HEK293 (cell line): Measurements from ENCODE around the gene ITGA7.

ENCODE experiments used
- GLIS1 ChIP-seq: fragments of 450-650 bp; formaldehyde crosslinking; IDR thresholded peaks from 2 replicates; pipeline ENCODE4 v1.5.1; 2016; ENCODE audit warnings: missing biosample characterization, missing genetic modification characterization
- GLIS2 ChIP-seq: fragments of 450-650 bp; formaldehyde crosslinking; IDR thresholded peaks from 2 replicates; pipeline ENCODE4 v1.5.1; 2016; ENCODE audit warnings: missing biosample characterization, missing genetic modification characterization
- KLF8 ChIP-seq: fragments of 450-650 bp; formaldehyde crosslinking; IDR thresholded peaks from 2 replicates; pipeline ENCODE4 v1.5.1; 2016; ENCODE audit warnings: missing biosample characterization, missing genetic modification characterization
- MZF1 ChIP-seq: fragments of 450-650 bp; formaldehyde crosslinking; IDR thresholded peaks from 2 replicates; pipeline ENCODE4 v1.5.1; 2017; ENCODE audit warnings: missing biosample characterization, missing genetic modification characterization, borderline replicate concordance
- SALL2 ChIP-seq: fragments of 450-650 bp; formaldehyde crosslinking; IDR thresholded peaks from 2 replicates; pipeline ENCODE4 v1.5.0; 2017; ENCODE audit warnings: missing biosample characterization, mild to moderate bottlenecking, missing genetic modification characterization, borderline replicate concordance
- YY2 ChIP-seq: fragments of 450-650 bp; formaldehyde crosslinking; IDR thresholded peaks from 2 replicates; pipeline ENCODE4 v1.5.1; 2016; ENCODE audit warnings: missing biosample characterization, missing genetic modification characterization
- ZBTB17 ChIP-seq: fragments of 450-650 bp; formaldehyde crosslinking; IDR thresholded peaks from 2 replicates; pipeline ENCODE4 v1.5.1; 2016; ENCODE audit warnings: missing biosample characterization, missing genetic modification characterization
- ZBTB20 ChIP-seq: fragments of 450-650 bp; formaldehyde crosslinking; IDR thresholded peaks from 2 replicates; pipeline ENCODE4 v1.5.1; 2016; ENCODE audit warnings: missing biosample characterization, missing genetic modification characterization
- ZFP41 ChIP-seq: fragments of 450-650 bp; formaldehyde crosslinking; IDR thresholded peaks from 2 replicates; pipeline ENCODE4 v1.5.1; 2016; ENCODE audit warnings: missing biosample characterization, missing genetic modification characterization, borderline replicate concordance
- ZNF114 ChIP-seq: fragments of 450-650 bp; formaldehyde crosslinking; IDR thresholded peaks from 2 replicates; pipeline ENCODE4 v1.5.0; 2017; ENCODE audit warnings: missing biosample characterization, missing genetic modification characterization
- ZNF140 ChIP-seq: fragments of 450-650 bp; formaldehyde crosslinking; IDR thresholded peaks from 2 replicates; pipeline ENCODE4 v1.5.1; 2016; ENCODE audit warnings: missing biosample characterization, missing genetic modification characterization
- ZNF184 ChIP-seq: fragments of 450-650 bp; IDR thresholded peaks from 2 replicates; pipeline ENCODE4 v1.5.1; 2018; ENCODE audit warnings: missing biosample characterization, mild to moderate bottlenecking, missing genetic modification characterization
- ZNF19 ChIP-seq: fragments of 450-650 bp; formaldehyde crosslinking; IDR thresholded peaks from 2 replicates; pipeline ENCODE4; 2016; ENCODE audit warnings: missing biosample characterization, missing genetic modification characterization, low read depth
- ZNF529 ChIP-seq: fragments of 450-650 bp; formaldehyde crosslinking; IDR thresholded peaks from 2 replicates; pipeline ENCODE4 v1.5.1; 2017; ENCODE audit warnings: missing genetic modification characterization, missing biosample characterization; ENCODE audit not compliant: insufficient replicate concordance
- ZNF670 ChIP-seq: fragments of 450-650 bp; formaldehyde crosslinking; IDR thresholded peaks from 2 replicates; pipeline ENCODE4 v1.5.1; 2016; ENCODE audit warnings: missing biosample characterization, missing genetic modification characterization, low read depth
- TF ChIP-seq, protein P1 (sequence below): fragments of 450-650 bp; IDR thresholded peaks from 2 replicates; pipeline ENCODE4 v1.5.1; 2018; ENCODE audit warnings: missing biosample characterization, missing genetic modification characterization
- TF ChIP-seq, protein P2 (sequence below): fragments of 450-650 bp; formaldehyde crosslinking; IDR thresholded peaks from 2 replicates; pipeline ENCODE4 v1.5.1; 2017; ENCODE audit warnings: missing biosample characterization, missing genetic modification characterization
- TF ChIP-seq, protein P3 (sequence below): fragments of 450-650 bp; formaldehyde crosslinking; conservative IDR thresholded peaks from 2 replicates; pipeline ENCODE4 v1.5.1; 2016; ENCODE audit warnings: low read depth, missing biosample characterization, missing genetic modification characterization
- TF ChIP-seq, protein P4 (sequence below): fragments of 450-650 bp; formaldehyde crosslinking; IDR thresholded peaks from 2 replicates; pipeline ENCODE4 v1.5.1; 2017; ENCODE audit warnings: missing biosample characterization, missing genetic modification characterization
- TF ChIP-seq, protein P5 (sequence below): fragments of 450-650 bp; formaldehyde crosslinking; IDR thresholded peaks from 2 replicates; pipeline ENCODE4 v1.5.1; 2016; ENCODE audit warnings: missing biosample characterization, missing genetic modification characterization
- TF ChIP-seq, protein P6 (sequence below): fragments of 450-650 bp; formaldehyde crosslinking; IDR thresholded peaks from 2 replicates; pipeline ENCODE4 v1.5.1; 2016; ENCODE audit warnings: missing biosample characterization, missing genetic modification characterization, borderline replicate concordance

The ITGA7 gene

DNA sequence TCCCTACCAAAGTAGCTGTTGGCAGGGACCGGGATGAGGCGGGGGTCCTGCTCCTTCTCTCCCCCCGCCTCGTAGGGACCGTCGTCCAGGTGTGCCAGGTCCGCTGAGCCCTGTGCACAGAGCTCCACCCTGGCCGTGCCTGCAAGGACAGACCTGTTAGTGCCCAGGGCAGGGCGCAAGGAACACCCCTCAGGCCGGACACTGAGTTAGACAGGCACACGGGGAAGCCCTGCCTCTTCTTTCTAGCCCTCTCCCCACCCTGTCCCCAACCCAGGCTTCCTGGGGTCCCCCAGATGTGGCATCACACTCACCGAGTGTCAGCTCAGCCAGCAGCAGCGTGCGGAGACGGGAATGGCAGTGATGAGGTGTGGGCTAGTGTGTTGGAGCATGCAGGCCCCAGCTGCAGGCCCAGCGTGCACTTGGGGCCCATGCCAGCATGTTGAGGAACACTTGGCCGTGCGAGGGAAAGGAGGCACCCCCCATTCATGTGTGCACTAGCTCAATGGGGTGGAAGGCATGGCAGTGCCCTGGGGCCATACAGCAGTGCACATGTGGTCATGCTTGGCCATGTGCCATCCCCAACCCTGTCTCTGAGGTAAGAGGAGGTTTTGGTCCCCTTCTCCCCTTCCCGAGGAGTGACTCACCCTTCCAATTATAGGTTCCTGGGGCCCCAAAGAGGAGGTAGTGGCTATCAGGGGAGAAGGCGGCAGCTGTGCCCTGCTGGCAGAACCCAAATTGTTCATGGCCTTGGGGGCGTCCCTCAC is 7.3 kb downstream of the ITGA7 start (continued):
- TF ChIP-seq, protein P1, sequence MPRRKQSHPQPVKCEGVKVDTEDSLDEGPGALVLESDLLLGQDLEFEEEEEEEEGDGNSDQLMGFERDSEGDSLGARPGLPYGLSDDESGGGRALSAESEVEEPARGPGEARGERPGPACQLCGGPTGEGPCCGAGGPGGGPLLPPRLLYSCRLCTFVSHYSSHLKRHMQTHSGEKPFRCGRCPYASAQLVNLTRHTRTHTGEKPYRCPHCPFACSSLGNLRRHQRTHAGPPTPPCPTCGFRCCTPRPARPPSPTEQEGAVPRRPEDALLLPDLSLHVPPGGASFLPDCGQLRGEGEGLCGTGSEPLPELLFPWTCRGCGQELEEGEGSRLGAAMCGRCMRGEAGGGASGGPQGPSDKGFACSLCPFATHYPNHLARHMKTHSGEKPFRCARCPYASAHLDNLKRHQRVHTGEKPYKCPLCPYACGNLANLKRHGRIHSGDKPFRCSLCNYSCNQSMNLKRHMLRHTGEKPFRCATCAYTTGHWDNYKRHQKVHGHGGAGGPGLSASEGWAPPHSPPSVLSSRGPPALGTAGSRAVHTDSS (tag by site-specific recombination): no peak
- TF ChIP-seq MZF1 (tag by site-specific recombination) (no peak), ZBTB20 (tag by site-specific recombination) (peak; percentile 92), KLF8 (no peak), ZNF529 (tag by site-specific recombination) (no peak), ZNF19 (no peak), GLIS2 (peak; percentile 71), ZNF114 (tag by site-specific recombination) (no peak), ZNF670 (tag by site-specific recombination) (no peak), SALL2 (no peak), ZBTB17 (tag by site-specific recombination) (no peak; the same call in 1 of the 2 replicates), ZNF140 (tag by site-specific recombination) (no peak), YY2 (peak; percentile 85), ZNF184 (0 out of 2 replicates have a peak, but pooled peaks have one; percentile 62), ZFP41 (tag by site-specific recombination) (no peak), GLIS1 (tag by site-specific recombination) (no peak)
- TF ChIP-seq, protein P2, sequence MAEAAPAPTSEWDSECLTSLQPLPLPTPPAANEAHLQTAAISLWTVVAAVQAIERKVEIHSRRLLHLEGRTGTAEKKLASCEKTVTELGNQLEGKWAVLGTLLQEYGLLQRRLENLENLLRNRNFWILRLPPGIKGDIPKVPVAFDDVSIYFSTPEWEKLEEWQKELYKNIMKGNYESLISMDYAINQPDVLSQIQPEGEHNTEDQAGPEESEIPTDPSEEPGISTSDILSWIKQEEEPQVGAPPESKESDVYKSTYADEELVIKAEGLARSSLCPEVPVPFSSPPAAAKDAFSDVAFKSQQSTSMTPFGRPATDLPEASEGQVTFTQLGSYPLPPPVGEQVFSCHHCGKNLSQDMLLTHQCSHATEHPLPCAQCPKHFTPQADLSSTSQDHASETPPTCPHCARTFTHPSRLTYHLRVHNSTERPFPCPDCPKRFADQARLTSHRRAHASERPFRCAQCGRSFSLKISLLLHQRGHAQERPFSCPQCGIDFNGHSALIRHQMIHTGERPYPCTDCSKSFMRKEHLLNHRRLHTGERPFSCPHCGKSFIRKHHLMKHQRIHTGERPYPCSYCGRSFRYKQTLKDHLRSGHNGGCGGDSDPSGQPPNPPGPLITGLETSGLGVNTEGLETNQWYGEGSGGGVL (tag by site-specific recombination): peak; percentile 95
- TF ChIP-seq, protein P3, sequence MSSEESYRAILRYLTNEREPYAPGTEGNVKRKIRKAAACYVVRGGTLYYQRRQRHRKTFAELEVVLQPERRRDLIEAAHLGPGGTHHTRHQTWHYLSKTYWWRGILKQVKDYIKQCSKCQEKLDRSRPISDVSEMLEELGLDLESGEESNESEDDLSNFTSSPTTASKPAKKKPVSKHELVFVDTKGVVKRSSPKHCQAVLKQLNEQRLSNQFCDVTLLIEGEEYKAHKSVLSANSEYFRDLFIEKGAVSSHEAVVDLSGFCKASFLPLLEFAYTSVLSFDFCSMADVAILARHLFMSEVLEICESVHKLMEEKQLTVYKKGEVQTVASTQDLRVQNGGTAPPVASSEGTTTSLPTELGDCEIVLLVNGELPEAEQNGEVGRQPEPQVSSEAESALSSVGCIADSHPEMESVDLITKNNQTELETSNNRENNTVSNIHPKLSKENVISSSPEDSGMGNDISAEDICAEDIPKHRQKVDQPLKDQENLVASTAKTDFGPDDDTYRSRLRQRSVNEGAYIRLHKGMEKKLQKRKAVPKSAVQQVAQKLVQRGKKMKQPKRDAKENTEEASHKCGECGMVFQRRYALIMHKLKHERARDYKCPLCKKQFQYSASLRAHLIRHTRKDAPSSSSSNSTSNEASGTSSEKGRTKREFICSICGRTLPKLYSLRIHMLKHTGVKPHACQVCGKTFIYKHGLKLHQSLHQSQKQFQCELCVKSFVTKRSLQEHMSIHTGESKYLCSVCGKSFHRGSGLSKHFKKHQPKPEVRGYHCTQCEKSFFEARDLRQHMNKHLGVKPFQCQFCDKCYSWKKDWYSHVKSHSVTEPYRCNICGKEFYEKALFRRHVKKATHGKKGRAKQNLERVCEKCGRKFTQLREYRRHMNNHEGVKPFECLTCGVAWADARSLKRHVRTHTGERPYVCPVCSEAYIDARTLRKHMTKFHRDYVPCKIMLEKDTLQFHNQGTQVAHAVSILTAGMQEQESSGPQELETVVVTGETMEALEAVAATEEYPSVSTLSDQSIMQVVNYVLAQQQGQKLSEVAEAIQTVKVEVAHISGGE (tag by site-specific recombination): no peak
- TF ChIP-seq, protein P4, sequence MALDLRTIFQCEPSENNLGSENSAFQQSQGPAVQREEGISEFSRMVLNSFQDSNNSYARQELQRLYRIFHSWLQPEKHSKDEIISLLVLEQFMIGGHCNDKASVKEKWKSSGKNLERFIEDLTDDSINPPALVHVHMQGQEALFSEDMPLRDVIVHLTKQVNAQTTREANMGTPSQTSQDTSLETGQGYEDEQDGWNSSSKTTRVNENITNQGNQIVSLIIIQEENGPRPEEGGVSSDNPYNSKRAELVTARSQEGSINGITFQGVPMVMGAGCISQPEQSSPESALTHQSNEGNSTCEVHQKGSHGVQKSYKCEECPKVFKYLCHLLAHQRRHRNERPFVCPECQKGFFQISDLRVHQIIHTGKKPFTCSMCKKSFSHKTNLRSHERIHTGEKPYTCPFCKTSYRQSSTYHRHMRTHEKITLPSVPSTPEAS (tag by site-specific recombination): 0 out of 2 replicates have a peak, but pooled peaks have one; percentile 29
- TF ChIP-seq, protein P5, sequence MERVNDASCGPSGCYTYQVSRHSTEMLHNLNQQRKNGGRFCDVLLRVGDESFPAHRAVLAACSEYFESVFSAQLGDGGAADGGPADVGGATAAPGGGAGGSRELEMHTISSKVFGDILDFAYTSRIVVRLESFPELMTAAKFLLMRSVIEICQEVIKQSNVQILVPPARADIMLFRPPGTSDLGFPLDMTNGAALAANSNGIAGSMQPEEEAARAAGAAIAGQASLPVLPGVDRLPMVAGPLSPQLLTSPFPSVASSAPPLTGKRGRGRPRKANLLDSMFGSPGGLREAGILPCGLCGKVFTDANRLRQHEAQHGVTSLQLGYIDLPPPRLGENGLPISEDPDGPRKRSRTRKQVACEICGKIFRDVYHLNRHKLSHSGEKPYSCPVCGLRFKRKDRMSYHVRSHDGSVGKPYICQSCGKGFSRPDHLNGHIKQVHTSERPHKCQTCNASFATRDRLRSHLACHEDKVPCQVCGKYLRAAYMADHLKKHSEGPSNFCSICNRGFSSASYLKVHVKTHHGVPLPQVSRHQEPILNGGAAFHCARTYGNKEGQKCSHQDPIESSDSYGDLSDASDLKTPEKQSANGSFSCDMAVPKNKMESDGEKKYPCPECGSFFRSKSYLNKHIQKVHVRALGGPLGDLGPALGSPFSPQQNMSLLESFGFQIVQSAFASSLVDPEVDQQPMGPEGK: peak; percentile 79
- TF ChIP-seq, protein P6, sequence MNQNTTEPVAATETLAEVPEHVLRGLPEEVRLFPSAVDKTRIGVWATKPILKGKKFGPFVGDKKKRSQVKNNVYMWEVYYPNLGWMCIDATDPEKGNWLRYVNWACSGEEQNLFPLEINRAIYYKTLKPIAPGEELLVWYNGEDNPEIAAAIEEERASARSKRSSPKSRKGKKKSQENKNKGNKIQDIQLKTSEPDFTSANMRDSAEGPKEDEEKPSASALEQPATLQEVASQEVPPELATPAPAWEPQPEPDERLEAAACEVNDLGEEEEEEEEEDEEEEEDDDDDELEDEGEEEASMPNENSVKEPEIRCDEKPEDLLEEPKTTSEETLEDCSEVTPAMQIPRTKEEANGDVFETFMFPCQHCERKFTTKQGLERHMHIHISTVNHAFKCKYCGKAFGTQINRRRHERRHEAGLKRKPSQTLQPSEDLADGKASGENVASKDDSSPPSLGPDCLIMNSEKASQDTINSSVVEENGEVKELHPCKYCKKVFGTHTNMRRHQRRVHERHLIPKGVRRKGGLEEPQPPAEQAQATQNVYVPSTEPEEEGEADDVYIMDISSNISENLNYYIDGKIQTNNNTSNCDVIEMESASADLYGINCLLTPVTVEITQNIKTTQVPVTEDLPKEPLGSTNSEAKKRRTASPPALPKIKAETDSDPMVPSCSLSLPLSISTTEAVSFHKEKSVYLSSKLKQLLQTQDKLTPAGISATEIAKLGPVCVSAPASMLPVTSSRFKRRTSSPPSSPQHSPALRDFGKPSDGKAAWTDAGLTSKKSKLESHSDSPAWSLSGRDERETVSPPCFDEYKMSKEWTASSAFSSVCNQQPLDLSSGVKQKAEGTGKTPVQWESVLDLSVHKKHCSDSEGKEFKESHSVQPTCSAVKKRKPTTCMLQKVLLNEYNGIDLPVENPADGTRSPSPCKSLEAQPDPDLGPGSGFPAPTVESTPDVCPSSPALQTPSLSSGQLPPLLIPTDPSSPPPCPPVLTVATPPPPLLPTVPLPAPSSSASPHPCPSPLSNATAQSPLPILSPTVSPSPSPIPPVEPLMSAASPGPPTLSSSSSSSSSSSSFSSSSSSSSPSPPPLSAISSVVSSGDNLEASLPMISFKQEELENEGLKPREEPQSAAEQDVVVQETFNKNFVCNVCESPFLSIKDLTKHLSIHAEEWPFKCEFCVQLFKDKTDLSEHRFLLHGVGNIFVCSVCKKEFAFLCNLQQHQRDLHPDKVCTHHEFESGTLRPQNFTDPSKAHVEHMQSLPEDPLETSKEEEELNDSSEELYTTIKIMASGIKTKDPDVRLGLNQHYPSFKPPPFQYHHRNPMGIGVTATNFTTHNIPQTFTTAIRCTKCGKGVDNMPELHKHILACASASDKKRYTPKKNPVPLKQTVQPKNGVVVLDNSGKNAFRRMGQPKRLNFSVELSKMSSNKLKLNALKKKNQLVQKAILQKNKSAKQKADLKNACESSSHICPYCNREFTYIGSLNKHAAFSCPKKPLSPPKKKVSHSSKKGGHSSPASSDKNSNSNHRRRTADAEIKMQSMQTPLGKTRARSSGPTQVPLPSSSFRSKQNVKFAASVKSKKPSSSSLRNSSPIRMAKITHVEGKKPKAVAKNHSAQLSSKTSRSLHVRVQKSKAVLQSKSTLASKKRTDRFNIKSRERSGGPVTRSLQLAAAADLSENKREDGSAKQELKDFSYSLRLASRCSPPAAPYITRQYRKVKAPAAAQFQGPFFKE (tag by site-specific recombination): no peak
